Head of caudate nucleus (tissue), 42 donors: ENCODE measurements around the gene ID2.
"Not testable (repeated sequence)": the region's sequence is repeated elsewhere in the genome, so short reads cannot be mapped to it uniquely, and the experiment has no call there.

Experiments
- DNase-seq, 42 donors: peaks; one replicate each; pipeline versions ENCODE4 v3.0.0 to v3.0.0-alpha.2; 2020 to 2021; ENCODE audit warnings: mixed read lengths in 7 of 42
- intact Hi-C: fragments of 100-400 bp; cut with DNase I; formaldehyde crosslinking; loops from one replicate; pipeline ENCODE4 v1.15.0; 2022

Gene ID2

DNA sequence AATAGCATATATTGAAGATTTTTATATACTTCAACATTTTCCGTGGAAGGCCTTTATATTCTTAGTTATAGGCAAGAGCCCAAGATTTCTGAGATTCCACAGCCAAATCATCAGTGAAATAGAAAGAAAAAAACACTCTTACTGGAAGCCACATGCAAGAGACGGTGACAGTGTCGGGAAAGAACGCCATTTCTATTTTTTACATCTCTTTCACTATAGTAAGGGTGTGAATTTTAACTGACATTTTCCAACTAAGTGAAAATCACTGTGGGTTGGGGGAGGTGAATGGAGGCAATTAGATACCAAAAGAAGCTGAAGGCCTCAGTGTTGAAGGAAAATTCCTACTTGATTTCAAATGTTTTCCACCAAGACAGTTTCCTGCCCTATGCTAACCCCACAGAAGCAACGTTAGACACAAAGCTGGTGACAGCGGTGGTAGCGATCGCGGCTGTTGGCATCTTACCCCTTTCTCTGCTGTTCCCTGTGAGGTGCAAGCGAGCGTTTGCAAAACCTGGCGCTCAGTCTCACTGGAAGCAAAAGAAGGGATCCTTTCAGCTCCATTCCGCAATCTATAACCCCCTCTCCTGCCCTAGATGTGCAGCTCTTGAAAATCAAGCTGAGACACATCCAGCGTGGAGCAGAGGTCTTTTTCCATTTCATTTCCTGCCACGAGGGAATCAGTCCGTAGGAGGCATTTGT lies 20.0 kb downstream of the ID2 start:
- peak in 5 of 42 donors; percentile 2 to 50 (median 16) for DNase-seq
- intact Hi-C loops, result no loop called here

DNA sequence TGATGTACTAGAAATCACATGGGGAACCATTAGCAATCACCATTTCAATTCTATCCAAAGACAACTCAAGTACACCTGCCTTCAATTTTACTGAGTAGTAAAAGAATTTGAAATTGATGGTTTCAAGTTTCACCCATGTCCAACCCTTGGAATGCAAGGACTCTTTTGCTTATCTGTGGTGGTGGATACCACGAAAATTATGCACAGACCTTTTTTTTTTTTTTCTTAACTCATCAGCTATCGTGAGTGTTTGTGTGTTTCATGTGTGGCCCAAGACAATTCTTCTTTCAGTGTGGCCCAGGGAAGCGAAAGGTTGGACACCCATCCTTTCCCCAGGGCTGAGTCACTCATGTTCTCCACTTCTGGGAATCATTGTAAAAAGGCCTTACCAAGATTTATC lies 23.1 kb downstream of the ID2 start:
- intact Hi-C loops, result no loop called here
- peak in 1 of 42 donors; percentile 27 for DNase-seq

DNA sequence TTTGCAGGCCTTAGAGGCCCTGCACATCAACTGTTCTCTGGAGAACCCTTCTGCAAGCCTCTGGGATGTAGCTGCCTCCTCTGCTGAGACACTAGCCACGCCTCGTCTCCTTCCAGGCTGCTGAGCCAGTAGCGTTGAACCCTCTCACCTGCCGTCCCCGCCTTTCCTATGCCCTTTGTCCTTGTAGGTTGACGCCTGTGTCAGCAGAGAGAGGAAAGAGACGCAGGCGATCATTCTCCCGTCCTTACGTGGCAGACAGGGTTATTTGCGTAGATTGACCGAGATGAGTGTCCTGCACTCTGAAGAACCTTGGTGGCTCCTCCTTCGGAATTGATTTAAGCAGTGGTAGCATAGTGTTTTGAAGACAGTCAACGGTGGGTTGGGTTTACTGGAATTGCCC lies 27.8 kb downstream of the ID2 start:
- DNase-seq, result no peak
- intact Hi-C loops, result no loop called here

DNA sequence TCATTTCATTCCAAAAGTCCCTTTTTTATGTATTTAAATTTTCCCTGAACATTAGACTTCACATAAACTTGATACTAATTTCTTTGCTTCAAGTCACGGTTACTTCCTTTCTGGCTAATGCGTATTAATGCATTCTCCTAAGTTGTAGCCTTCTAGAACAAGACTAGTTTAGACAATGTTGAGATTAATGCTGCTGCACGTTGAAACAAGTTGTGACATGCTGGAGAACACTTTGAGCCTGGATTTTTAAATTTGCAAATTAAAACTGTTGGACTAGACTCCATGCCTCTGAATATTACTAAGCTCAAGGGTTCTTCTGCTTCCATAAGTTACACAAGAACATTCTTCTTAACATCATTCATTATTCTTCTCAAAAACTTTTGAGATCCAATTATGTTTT lies 29.1 kb downstream of the ID2 start:
- DNase-seq, result no peak
- intact Hi-C loops, result no loop called here

DNA sequence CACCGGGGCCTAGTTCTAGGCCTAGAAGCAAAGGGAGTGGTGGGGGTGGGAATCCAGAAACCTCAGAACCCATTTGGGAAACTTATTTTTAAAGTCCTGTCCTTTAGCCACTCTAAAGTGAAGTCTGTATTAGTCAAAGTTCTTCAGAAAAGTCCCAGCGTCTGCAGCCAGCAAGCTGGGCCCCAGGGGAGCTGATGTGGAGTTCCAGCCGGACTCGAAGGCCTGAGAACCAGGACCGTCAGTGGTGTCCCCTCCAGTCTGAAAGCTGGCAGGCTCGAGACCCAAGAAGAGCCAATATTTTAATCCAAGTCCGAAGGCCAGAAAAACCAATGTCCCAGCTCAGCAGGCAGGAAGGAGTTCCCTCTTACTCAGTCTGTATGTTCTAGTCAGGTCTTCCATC lies 32.4 kb downstream of the ID2 start:
- DNase-seq, result peak in 1 of 42 donors; percentile 27
- intact Hi-C loops, result no loop called here

DNA sequence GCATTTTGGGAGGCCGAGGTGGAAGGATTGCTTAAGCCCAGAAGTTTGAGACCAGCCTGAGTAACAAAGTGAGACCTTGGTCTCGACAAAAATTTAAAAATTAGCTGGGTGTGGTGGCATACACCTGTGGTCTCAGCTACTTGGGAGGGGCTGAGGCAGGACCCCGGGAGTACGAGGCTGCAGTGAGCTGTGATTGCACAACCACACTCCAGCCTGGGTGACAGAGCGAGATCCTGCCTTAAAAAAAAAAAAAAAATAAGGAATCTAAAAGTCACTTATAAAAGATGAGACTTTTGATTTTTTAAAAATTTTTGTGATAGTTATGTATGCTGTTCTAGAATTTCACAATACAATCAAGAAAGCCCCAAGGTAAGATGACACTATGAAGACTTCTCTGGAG lies 33.1 kb downstream of the ID2 start:
- intact Hi-C loops, result no loop called here
- peak in 1 of 42 donors; percentile 32 for DNase-seq

DNA sequence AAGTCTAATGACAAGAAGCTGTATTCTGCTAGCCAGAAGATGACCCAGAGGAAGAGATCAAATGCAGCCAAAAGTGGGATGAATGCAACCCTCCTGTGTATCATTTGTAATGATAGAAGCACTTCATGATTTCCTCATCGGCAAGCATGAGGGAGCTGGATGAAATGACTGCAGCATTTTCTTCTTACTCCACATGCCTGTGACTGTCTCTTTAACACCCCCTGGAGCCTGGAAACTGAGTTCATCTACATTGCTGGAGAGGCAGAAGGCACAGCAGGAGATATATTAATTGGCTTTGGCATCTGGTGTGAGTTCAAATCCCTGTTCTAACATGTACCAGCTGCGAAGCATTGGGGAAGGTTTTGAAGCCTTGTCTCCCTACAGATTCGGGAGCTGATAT lies 37.7 kb downstream of the ID2 start:
- intact Hi-C loops, result no loop called here
- DNase-seq, result no peak

DNA sequence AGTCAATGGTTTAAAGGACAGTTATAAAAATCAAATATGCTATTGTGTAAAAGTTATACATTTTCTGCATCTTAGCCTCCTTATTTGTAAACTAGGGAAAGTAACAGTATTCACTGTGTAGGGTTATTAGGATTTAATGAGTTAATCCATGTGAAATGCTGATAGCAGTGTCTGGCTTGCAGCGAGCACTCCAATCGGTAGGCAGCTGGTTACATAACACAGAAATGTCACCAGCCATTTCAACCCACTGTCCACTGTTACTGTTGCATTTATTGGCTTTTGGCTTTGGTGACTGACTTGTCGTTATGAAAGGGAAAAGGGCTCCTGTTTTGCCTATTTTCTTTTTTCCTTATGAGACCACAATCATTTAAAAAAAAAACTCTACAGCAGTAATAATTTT lies 38.9 kb downstream of the ID2 start:
- intact Hi-C loops, result no loop called here
- no peak for DNase-seq

DNA sequence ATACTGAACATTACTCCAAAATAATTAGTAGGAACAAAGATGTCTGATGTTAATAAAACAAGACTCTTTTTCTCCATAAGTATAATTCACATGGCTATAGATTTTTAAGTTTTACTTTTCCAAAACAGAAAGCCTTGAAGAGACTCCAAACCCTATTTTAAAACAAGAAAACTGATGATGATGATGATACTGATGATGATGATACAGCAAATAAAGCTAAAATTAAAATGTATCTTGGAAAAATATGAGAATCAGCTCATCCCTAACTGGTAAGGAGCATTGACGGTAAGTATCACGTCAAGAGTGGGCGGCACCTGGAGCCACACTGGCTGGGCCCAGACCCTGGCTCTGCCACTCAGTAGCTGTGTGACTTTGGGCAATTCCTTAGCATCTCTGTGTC lies 39.6 kb downstream of the ID2 start:
- no peak for DNase-seq
- intact Hi-C loops, result no loop called here

DNA sequence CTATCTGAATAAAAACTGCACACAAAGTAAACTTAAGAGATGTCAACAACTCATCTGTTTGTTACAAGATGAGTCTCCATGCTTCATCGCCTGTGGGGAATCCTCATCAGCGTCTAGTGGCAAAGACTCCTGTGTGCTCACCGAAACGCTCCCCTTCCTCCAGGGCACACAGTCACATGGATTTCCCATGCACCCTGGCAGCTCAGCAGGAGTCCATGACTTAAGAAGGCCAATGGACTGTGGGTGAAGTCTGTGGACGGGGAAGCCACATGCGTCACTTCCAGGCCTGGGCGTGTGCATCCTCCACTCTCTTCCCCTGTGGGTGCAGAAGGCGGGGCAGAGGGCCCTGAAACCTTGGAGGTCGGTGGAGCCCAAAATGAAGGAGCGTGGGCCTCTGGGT lies 41.1 kb downstream of the ID2 start:
- intact Hi-C loops, result no loop called here

DNA sequence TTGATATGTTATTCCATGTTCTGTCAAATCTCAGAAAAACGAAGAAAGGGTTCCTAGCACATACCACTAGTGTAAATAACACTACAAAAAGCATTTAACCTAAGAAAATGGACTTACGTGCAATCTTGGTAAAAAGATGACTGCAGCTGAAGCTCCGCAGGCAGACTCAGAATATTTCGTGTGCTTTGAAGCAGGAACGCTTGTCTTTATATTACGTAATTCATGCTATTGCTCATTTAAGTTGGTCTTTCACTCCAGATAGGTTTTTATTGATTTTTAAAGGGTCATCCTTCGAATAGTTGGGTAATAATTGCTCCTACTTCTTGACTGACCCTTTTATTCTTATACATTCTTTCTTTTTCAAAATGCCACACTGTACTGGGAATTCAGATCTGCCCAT lies 44.0 kb downstream of the ID2 start:
- intact Hi-C loops, result no loop called here
- peak in 1 of 42 donors; percentile 13 for DNase-seq

More for the DNA sequence above, 41.1 kb downstream of the ID2 start:
- peak in 1 of 42 donors; percentile 33 for DNase-seq

DNA sequence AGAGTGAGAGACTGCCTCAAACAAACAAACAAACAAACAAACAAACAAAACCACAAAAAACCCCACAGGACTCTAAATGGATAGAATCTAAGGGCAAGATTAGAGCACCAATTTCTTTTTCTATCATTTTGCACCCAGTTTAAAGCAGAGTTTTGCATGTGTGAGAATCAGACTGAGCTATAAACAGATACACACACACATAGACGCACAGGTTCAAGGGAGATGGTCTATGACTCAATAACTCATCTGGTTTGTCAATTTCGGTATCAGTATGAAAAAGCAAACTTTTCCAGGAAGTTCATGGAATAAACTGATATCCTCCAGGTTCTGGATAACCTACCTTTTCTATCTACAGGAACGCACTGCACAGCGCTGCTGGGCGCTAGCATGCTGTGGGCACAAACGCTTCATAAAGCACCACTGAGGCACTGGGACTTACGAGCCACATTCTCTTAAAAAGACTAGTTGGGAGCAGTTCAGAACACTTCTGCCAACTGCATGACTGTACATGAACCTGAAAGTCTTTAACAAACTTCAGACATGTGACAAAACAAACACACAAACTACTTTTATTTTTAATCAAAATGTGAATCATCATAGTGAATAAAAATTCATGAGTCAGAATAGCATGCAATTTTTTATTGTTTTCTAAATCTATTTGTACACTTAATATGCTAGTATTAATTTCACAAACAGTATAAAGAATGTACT lies 46.6 kb downstream of the ID2 start:
- DNase-seq, result no peak
- intact Hi-C loops, result no loop called here

DNA sequence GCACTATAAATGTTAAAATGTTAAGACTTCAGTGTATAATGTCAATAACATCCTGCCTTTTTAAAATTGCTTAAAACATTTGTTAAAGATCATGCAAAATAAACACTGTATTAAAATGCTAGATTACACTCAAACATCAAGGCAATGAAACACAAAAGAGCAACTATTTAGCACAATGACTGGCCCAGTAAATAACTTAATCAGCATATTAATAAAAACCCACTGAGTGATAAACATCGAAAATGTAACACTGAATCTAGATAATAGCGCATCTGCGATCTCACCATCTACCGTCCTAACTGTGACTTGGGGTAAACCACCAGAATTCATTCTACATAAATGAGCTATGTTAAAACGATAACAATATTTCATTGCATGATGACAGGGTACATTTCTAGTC lies 47.2 kb downstream of the ID2 start:
- intact Hi-C loops, result not testable (repeated sequence)

DNA sequence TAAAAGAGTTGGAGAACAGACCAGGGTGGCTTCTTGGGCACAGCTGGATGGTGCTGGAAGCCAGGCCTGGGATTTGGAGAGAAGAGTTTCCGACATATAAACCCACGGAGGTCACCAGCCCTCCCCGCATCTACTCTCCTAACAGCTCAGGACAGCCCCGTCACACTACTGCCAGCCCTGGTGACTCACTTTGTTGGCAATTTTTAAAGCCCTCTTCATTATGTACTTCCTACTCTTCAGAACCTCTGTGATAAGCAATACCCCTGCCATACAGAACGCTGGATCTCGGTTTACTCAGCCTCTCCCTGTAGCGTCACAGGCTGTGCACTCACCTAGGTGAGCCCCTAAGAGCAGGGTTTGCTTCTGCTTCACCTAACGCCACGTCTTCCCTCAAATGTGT lies 48.1 kb downstream of the ID2 start:
- intact Hi-C loops, result no loop called here
- DNase-seq, result no peak

More for the DNA sequence above, 47.2 kb downstream of the ID2 start:
- DNase-seq, result not testable (repeated sequence)

DNA sequence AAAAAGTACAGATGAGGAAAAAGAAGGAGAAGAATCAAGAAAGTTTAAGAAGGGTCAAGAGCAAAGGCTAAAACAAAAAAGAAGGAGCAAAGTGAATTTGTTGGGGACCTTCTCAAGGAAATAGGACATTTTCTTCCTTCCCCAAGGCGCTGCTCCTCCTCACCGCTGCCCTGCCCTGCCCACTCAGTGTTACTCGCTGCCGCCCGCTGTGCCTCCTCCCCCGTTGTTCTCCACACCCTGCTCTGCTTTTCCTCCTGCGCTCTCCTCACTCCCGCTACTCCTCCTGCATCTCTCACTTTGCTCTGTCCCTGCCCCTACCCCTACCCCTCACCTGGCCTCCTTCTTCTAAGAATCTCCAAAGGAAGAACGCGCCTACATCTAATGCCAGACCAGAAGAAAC lies 50.7 kb downstream of the ID2 start:
- intact Hi-C loops, result no loop called here
- DNase-seq, result peak in 23 of 42 donors; percentile 7 to 74 (median 29)
